Activated CD4-positive, alpha-beta T cell treated with anti-CD3 and anti-CD28 coated beads, Interleukin-2, Interleukin-4, amounts not matched to agents 100 ng/mL and 50 ng/mL, durations not matched to agents 16 hours and 8 hours (primary cell): ENCODE results near the gene EEF1G.
"Not testable (repeated sequence)": the region's sequence is repeated elsewhere in the genome, so short reads cannot be mapped to it uniquely, and the experiment has no call there.

ENCODE experiments used
- DNase-seq: peaks from one replicate; pipeline ENCODE4 v3.0.0-alpha.2; 2020; ENCODE audit warnings: low spot score

EEF1G gene

GRCh38 chr11:62555464-62556107 is 18.1 kb downstream of the EEF1G start:
- DNase-seq: peak; percentile 92

DNA sequence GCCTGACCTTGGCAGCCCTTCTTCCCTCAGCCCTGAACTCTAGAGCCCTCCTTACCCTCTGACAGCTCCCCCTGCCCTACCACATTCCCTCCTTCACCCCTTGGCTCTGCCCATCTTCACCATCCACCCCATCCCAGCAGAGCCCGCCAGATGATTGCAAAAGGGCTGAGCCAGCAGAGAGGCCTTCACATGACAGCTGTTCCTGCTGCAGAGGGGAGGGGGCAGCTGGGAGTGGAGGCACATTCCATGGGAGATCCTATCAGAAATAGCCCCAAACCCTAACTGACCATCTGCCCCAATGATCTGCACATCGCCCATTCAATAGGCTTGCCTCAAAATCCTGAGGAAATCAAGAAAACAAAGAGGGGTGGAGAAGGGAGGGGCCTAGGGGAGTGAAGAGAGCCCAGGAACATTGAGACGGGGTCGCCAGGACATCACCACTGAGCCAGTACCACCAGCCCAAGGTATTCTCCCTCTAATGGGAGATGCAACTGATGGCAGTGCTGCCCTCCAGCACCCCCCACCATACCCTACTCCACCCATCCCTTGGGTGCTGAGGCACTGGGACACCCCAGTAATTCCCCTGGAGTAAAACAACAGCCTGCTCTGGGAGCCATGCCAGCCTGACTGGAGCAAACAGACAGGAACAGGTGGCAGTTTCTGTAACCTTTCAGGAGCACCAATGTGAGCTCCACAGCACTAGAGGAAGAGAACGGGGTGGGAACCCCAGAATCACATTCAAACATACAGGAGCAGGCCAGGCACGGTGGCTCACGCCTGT is 19.1 kb downstream of the EEF1G start:
- no peak for DNase-seq

GRCh38 chr11:62553839-62554361 is 19.8 kb downstream of the EEF1G start:
- no peak for DNase-seq

GRCh38 chr11:62553080-62553838 is 20.4 kb downstream of the EEF1G start:
- DNase-seq: peak; percentile 53

DNA sequence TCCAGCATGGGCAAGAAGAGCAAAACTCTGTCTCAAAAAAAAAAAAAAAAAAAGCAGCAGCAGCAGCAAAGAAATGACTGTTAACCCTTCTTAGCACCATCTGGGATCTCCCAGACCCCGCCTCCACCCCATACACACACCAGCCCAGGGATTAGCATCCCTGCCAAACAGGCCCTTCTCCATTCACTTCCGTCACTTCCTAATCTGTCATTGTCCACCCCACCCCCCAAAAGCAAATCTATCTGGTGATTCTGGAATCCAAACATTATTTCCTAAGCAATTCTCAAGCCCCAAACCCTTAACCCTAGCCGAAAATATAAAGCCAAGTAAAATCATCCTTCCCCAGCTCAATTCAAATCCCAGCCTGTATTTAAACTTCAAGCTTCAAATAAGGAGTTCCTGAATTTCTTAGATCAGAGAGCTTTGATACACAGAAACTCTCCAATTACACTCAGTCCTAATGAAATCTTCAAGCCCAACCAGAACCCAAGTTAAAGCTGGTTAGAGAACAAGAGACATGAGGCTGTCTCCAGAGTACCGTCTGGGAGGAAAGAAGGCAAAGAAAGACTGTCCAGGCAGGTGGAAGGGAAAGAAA is 21.1 kb downstream of the EEF1G start:
- no peak for DNase-seq

DNA sequence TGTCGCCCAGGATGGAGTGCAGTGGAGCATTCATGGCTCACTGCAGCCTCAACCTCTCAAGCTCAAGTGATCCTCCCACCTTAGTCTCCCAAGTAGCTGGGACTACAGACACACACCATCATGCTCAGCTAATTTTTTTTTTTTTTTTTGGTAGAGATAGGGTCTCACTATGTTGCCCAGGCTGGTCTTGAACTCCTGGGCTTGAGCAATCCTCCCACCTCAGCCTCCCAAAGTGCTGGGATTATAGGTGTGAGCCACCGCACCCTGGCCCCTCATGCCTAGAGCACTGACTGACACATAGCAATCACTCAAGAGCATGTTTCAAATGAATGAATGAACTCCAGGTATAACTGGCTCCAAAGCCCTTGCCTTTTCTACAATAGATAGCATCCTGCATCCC is 23.2 kb downstream of the EEF1G start:
- not testable (repeated sequence) for DNase-seq

- DNase-seq: no peak
Measured at GRCh38 chr11:62548545-62549335, 25.0 kb downstream of the EEF1G start.

DNA sequence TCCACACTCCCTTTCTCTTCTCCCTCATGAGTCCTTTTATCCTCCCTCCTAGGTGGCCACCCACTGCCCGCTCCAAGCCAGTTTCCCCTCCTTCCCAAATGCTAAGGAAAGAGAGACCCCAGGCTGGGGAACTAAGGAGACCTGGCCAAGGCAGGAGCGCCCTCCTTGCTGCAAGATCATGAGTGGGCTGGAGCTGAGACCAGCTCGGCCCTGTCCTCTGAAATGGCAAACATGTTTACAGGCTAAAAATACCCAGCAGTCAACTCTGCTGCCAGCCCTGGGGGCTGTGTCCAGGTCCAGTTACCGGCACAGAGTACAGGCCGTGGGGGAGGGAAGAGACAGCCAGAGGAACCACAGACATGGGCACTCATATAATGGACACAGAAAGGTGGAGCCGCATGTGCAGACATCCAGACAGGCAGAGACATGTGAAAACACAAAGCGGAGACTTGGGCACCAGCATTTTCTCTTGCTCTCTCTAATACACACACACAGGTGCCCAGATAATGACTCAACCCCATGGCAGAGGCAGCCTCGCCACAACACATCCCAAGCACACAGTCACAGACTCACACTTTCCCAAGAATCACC is 25.9 kb downstream of the EEF1G start:
- DNase-seq: no peak

GRCh38 chr11:62546929-62547625 is 26.6 kb downstream of the EEF1G start:
- no peak for DNase-seq

- peak; percentile 71 for DNase-seq
Measured at GRCh38 chr11:62546244-62546928, 27.3 kb downstream of the EEF1G start, which contains the start of gene AHNAK. AHNAK (minus strand) TSS chr11:62546806; CDS start chr11:62536098, 10,708 bp downstream.

- peak; percentile 66 for DNase-seq
Measured at GRCh38 chr11:62545437-62546243, 28.1 kb downstream of the EEF1G start.

DNA sequence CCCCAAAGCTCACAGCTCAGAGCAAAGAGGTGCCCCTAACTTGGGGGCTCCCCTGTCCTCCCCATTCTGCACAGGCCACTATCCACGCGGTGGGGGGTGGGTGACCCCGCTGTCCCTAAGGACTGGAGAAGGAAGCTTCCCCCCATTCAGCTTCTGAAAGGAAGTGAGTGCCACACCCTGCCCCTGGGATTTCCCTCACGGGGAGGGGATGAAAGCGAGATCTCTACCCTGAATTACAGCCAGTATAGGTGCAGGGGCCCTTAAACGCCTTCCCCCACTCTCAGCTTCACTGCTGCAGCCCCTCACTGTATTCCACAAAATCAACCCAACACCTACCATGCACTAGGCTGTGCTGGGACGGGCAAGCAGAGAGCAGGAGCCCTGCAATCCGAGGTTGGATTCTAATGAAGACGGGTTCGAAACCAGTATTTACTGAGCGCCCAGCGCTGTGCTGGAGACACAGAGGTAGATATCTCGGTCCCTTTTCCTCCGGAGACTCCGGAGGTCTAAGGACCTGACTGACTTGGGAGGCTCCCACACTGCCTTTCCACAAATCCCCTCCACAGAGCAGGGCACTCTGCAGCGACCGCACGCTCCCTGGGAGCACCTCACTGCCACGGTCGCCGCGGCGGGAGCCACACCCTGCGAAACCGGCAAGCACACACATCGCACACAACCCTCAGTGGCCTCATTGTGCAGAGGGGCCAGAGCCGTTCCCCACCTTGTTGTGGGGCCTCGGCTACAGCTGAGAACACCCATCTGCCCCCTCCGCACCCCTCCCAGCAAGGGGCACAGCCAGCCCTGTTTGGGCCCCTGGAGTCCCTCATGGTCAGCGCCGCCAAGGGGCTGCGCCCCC is 28.9 kb downstream of the EEF1G start:
- DNase-seq: peak; percentile 48

GRCh38 chr11:62543680-62544444 is 29.8 kb downstream of the EEF1G start:
- no peak for DNase-seq

DNA sequence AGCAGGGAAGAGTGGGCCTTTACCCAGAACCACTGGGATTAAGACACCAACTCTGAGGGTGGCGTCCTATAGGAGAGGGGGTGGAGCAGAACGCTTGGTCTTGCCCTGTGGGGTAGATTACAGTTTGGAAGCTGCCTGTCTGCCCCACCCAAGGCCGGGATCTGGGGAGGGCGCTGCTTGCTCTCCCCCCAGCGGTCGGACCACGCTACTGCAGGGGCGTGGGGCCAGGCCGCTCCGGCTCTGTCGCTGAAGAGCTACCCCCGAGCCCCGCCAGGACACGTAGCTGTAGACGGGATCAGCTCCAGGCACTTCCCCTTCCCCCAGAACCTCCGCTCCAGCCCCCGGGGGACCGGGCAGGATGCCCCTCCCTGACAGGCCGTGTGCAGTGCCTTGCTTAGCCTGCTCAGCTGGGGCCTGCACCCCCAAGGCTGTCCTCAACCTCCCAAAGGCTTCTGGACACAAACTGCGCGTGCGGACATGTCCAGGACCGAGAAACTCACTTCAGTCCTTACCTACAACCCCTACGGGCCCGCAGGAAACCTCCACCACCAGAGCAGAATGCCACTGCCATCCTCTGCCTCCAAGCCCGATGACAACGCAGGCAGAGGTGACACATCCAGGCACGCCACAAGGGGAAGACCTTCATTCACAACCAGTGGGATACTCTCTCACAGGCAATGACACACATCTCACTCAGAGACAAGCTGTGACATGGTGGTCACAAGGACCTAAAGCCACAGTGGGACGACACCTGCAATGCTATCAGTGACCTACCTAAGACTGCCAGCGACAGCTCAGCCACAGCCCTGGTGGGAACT is 30.7 kb downstream of the EEF1G start:
- peak; percentile 84 for DNase-seq

DNA sequence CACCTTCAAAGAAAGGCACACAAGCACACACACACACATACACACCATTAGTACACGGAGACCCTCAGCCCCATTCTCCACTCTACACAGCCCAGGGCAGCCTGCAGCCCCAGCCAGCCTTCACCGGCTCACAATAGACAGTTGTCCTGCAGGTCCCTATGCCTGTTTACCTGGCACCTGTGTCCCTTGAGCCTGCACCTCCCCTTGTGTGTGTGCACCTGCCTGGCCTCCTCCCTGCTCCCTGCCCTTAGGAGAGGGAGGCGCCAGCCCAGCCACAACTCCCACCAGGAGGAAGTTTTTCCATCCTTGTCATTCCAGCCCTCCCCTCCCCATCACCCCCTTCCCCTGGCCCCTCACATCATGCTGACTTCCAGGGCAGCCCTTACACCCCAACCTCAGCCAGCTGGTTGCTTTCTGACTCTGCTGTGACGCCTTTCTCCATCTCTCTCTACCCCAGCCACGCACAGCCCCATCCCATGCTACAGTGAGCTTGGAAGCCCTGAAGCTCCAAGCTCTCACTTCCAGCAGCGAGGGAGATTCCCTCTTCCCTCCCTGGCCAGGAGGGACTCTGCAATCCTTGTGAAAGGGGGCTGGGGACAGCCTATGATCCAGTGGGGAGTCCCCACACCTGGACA is 31.5 kb downstream of the EEF1G start:
- no peak for DNase-seq
